Naive thymus-derived CD4-positive, alpha-beta T cell (primary cell): Measurements from ENCODE around the gene GLOD5. TPM values are rescaled to one million over a fixed set of nuclear protein-coding genes. Genes with fewer than 3 reads are reported as not detected.

Experiments used
- ATAC-seq: fragments of 150-1000 bp; cut with Tn5 transposase; 2 replicates; pipeline ENCODE4 v1.10.0; 2021; ENCODE audit warnings: mild to moderate bottlenecking, moderate library complexity
- CTCF ChIA-PET: fragments of 350-600 bp; sonication (Branson Sonifier 250); formaldehyde crosslinking; loops from one replicate; lab custom pipeline; 2021; ENCODE audit warnings: antibody characterized with exemption; lab: Charles Lee
- POLR2A ChIA-PET: fragments of 350-600 bp; sonication (Branson Sonifier 250); formaldehyde crosslinking; loops from one replicate; lab custom pipeline; 2021; ENCODE audit warnings: antibody characterized with exemption, inconsistent platforms; lab: Charles Lee
- DNase-seq, 9 donors: peaks; one replicate each; pipeline versions ENCODE4 v3.0.0 to v3.0.0-alpha.2; 2020 to 2022; ENCODE audit warnings: mixed read lengths in 1 of 9
- H3K27ac ChIP-seq: one replicate; pipeline ENCODE4 v1.7.0; 2013; ENCODE audit warnings: mild to moderate bottlenecking, low read depth, low read length, moderate library complexity
- H3K27me3 ChIP-seq, 2 donors: one replicate each; pipeline ENCODE4 v1.7.0; 2013; ENCODE audit warnings: low read length in 2 of 2, mild to moderate bottlenecking in 2 of 2, moderate library complexity in 2 of 2; ENCODE audit not compliant: control insufficient read depth in 2 of 2, insufficient read depth in 2 of 2
- H3K36me3 ChIP-seq, 3 experiments: 1 replicate in 2 of 3; 2 replicates in 1 of 3; pipeline ENCODE4 v1.7.0; 2013; ENCODE audit warnings: low read length in 3 of 3, mild to moderate bottlenecking in 3 of 3, moderate library complexity in 1 of 3; ENCODE audit not compliant: insufficient read depth in 3 of 3, control insufficient read depth in 2 of 3
- H3K4me1 ChIP-seq, 2 donors: one replicate each; pipeline ENCODE4 v1.7.0; 2013; ENCODE audit warnings: low read length in 2 of 2, mild to moderate bottlenecking in 2 of 2, moderate library complexity in 1 of 2; ENCODE audit not compliant: control insufficient read depth in 2 of 2, insufficient read depth in 2 of 2
- H3K4me3 ChIP-seq: 2 replicates; pipeline ENCODE4 v1.7.0; 2013; ENCODE audit warnings: mild to moderate bottlenecking, low read length
- H3K9me3 ChIP-seq, 3 experiments: 1 replicate in 2 of 3; 2 replicates in 1 of 3; pipeline ENCODE4 v1.7.0; 2013; ENCODE audit warnings: low read length in 3 of 3; ENCODE audit not compliant: control insufficient read depth in 2 of 3
- H3K27ac Mint-ChIP-seq, 9 donors: one replicate each; pipeline ENCODE4 v1.8.0; 2020 to 2022; ENCODE audit warnings: mixed read lengths in 9 of 9, mild to moderate bottlenecking in 8 of 9, moderate library complexity in 5 of 9, inconsistent platforms in 2 of 9
- H3K27me3 Mint-ChIP-seq, 5 donors: one replicate each; pipeline ENCODE4 v1.8.0; 2021 to 2022; ENCODE audit warnings: mixed read lengths in 5 of 5, mild to moderate bottlenecking in 1 of 5
- H3K36me3 Mint-ChIP-seq, 5 donors: one replicate each; pipeline ENCODE4 v1.8.0; 2020 to 2022; ENCODE audit warnings: mixed read lengths in 5 of 5, mild to moderate bottlenecking in 3 of 5, inconsistent platforms in 1 of 5
- H3K4me1 Mint-ChIP-seq, 7 donors: one replicate each; pipeline ENCODE4 v1.8.0; 2020 to 2022; ENCODE audit warnings: mixed read lengths in 7 of 7, mild to moderate bottlenecking in 3 of 7, inconsistent platforms in 1 of 7
- H3K4me3 Mint-ChIP-seq, 10 donors: one replicate each; pipeline ENCODE4 v1.8.0; 2020 to 2022; ENCODE audit warnings: mild to moderate bottlenecking in 10 of 10, mixed read lengths in 10 of 10, moderate library complexity in 6 of 10, inconsistent platforms in 2 of 10
- H3K9me3 Mint-ChIP-seq, 11 donors: one replicate each; pipeline ENCODE4 v1.8.0; 2020 to 2022; ENCODE audit warnings: mixed read lengths in 11 of 11, mild to moderate bottlenecking in 4 of 11, inconsistent platforms in 1 of 11, moderate library complexity in 1 of 11
- intact Hi-C, 2 donors: fragments of 100-400 bp; cut with micrococcal nuclease; formaldehyde crosslinking; loops; one replicate each; pipeline ENCODE4 v1.15.1; 2023
- polyA plus RNA-seq, 2 donors: library from polyadenylated mRNA; unstranded; fragments of 300-500 nt; fragmentation: Illumina TruSeq; gene quantifications; one replicate each; pipeline ENCODE4 v1.2.3, GENCODE V29; 2021
- total RNA-seq, 6 experiments: library from RNA in 5 of 6; stranded (reverse) in 5 of 6; gene quantifications; 1 replicate in 5 of 6; 2 replicates in 1 of 6; pipeline ENCODE4 v1.2.3 and lab custom pipeline; 2021 to 2026

Gene GLOD5
- total and polyA plus RNA-seq, 7 experiments from 2014 or later: not detected

DNA sequence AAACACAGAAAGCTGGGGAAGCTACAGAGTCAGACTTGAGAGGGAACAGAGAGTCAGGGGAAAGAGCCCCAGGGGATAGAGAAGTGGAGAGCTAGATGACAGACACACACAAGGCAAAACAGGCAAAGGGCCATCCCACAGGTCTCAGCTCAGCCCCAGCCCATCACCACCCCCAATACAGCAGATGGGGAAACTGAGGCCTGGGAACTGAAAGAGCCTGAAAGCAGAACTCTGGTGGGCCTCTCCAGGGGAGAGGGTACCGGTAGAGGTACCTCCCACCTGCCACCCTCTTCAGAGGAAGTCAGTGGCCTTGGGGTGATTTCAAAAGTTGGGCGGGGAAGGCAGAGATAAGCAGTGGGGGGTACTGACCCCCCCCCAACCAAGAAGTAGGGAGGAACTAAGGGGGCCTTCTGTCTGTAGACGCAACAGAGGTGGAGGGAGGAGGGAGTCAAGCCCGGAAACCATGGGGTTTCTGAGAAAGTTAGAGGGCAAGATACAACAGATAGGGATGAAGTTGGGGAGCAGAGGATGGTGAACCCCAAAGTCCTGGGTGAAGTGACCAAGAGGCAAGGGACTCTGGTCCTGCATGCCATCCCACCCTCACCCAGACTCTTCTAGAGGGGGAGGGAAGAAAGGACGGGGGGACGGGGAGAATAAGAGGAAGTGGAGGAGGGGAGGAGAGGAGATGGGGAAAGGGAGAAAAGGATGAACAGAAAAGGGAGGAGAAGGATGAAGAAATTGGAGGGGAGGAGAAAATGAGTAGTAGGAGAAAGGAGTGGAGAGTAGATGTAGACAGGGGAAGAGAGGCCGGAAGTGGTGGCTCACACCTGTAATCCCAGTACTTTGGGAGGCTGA, 28.0 kb downstream of the GLOD5 start:
- H3K36me3 Mint-ChIP-seq: no peaks in the 10 kb centered on the region
- H3K9me3 Mint-ChIP-seq: peaks cover 0 to 3% (median 0%) of the 10 kb centered on the region in 11 donors
- ChIA-PET POLR2A (no interaction called here), CTCF (no interaction called here)
- Histone ChIP-seq H3K27ac (no peak overlapping the region), H3K9me3 (no peaks in the 10 kb centered on the region), H3K4me3 (no peak overlapping the region), H3K36me3 (no peaks in the 10 kb centered on the region), H3K4me1 (no peaks in the 10 kb centered on the region), H3K27me3 (no peaks in the 10 kb centered on the region)
- no peak for DNase-seq
- H3K4me1 Mint-ChIP-seq: peaks cover 0 to 17% (median 12%) of the 10 kb centered on the region in 7 donors
- intact Hi-C loops: no loop called here
- H3K27me3 Mint-ChIP-seq: peaks cover 0 to 19% (median 0%) of the 10 kb centered on the region in 5 donors
- ATAC-seq: peak; percentile 72
- H3K27ac Mint-ChIP-seq: peak overlapping the region in 3 of 9 donors; percentile 32 to 63 (median 38)
- peak overlapping the region in 1 of 10 donors; percentile 38 for H3K4me3 Mint-ChIP-seq

DNA sequence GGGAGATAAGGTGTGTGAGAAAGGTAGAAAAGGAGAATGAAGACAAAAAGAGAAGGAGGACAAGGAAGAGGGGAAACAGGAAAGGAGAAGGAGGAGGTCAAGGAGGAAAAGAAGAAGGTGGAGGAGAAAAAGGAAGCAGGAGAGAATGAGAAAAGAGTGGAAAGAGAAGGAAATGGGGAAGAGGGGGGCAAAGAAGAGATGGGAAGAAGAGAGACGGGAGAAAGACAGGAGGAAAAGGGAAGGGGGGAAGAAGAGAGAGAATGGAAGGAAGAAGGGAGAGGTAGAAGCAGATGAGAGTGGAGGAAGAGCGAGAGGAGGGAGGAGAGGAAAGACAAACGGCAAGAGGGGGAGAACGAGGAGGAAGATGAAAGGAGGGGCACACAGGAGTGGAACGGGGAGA, 28.9 kb downstream of the GLOD5 start:
- no peak overlapping the region for H3K27ac ChIP-seq
- H3K4me3 Mint-ChIP-seq: peak overlapping the region in 1 of 10 donors; percentile 45
- no peaks in the 10 kb centered on the region for H3K36me3 Mint-ChIP-seq
- H3K27ac Mint-ChIP-seq: no peak overlapping the region
- H3K27me3 ChIP-seq: no peaks in the 10 kb centered on the region
- intact Hi-C loops: no loop called here
- H3K36me3 ChIP-seq: no peaks in the 10 kb centered on the region
- H3K4me3 ChIP-seq: no peak overlapping the region
- no peak for DNase-seq
- H3K9me3 ChIP-seq: no peaks in the 10 kb centered on the region
- no peaks in the 10 kb centered on the region for H3K4me1 ChIP-seq
- ChIA-PET CTCF (no interaction called here), POLR2A (no interaction called here)
- H3K27me3 Mint-ChIP-seq: peaks cover 0 to 19% (median 0%) of the 10 kb centered on the region in 5 donors
- peaks cover 0 to 17% (median 12%) of the 10 kb centered on the region in 7 donors for H3K4me1 Mint-ChIP-seq
- peaks cover 0 to 3% (median 0%) of the 10 kb centered on the region in 11 donors for H3K9me3 Mint-ChIP-seq
- no peak for ATAC-seq

DNA sequence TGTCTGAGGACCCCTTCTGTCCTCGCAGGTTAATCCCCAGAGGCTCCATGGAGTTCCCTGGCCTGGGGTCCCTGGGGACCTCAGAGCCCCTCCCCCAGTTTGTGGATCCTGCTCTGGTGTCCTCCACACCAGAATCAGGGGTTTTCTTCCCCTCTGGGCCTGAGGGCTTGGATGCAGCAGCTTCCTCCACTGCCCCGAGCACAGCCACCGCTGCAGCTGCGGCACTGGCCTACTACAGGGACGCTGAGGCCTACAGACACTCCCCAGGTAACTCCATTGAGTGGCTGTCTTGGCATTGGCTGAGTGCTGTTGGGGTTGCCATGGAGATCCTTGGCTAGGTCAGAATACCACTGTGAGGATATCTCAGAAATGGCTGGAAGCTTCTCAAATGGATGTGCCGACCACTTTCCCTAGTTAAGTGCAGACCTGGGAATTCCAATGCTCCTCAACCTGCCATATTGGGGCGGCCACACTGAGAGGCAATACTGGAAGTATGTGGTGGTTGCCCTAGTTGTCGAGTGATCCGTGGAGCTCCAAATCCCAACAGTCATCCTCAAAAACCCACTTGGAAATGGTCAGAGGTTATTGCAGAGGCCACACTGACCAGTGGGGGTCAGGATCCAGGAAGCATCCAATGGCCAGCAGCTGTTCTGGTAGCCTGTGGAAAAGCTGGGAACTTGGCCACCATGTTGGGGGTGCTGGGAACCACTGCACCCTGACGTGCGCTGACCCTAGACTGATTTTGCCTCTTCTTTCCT, 29.7 kb downstream of the GLOD5 start:
- Histone ChIP-seq H3K4me3 (no peak overlapping the region), H3K27ac (no peak overlapping the region), H3K36me3 (no peaks in the 10 kb centered on the region), H3K27me3 (no peaks in the 10 kb centered on the region), H3K4me1 (no peaks in the 10 kb centered on the region), H3K9me3 (no peaks in the 10 kb centered on the region)
- Mint-ChIP-seq H3K27ac (no peak overlapping the region), H3K27me3 (peaks cover 0 to 19% (median 0%) of the 10 kb centered on the region in 5 donors), H3K9me3 (peaks cover 0 to 3% (median 0%) of the 10 kb centered on the region in 11 donors), H3K36me3 (no peaks in the 10 kb centered on the region), H3K4me1 (peaks cover 0 to 17% (median 12%) of the 10 kb centered on the region in 7 donors), H3K4me3 (no peak overlapping the region)
- POLR2A ChIA-PET: interaction anchor here (1.5 kb wide), 1 partner anchor 10 kb away, joined by 4 read pairs; the partner anchor contains the start of gene HDAC6
- DNase-seq (no peak), ATAC-seq (no peak)
- intact Hi-C loops: no loop called here
- CTCF ChIA-PET: no interaction called here

DNA sequence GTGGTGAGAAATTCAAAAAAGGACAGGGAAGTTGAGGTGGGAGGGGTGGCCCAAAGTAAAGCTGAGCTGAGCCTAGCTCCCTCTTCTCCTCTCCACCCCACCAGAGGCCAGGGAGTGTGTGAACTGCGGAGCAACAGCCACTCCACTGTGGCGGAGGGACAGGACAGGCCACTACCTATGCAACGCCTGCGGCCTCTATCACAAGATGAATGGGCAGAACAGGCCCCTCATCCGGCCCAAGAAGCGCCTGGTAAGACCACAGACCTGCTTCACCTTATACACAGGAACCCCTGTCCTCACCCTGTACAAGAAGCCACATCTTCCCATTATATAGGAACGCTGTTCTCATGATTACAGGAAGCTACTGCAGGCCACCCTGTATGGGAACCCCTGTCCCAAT, 30.7 kb downstream of the GLOD5 start:
- Mint-ChIP-seq H3K27ac (no peak overlapping the region), H3K27me3 (peaks cover 0 to 14% (median 0%) of the 10 kb centered on the region in 5 donors), H3K4me1 (peaks cover 0 to 17% (median 12%) of the 10 kb centered on the region in 7 donors), H3K9me3 (peaks cover 0 to 3% (median 0%) of the 10 kb centered on the region in 11 donors), H3K36me3 (no peaks in the 10 kb centered on the region), H3K4me3 (no peak overlapping the region)
- H3K36me3 ChIP-seq: no peaks in the 10 kb centered on the region
- no peaks in the 10 kb centered on the region for H3K27me3 ChIP-seq
- no peaks in the 10 kb centered on the region for H3K4me1 ChIP-seq
- ChIA-PET POLR2A (interaction anchor here (1.5 kb wide), 1 partner anchor 9 kb away, joined by 4 read pairs; the partner anchor contains the start of gene HDAC6), CTCF (no interaction called here)
- no peaks in the 10 kb centered on the region for H3K9me3 ChIP-seq
- no peak overlapping the region for H3K4me3 ChIP-seq
- DNase-seq: no peak
- no peak overlapping the region for H3K27ac ChIP-seq
- no peak for ATAC-seq
- intact Hi-C loops: no loop called here

DNA sequence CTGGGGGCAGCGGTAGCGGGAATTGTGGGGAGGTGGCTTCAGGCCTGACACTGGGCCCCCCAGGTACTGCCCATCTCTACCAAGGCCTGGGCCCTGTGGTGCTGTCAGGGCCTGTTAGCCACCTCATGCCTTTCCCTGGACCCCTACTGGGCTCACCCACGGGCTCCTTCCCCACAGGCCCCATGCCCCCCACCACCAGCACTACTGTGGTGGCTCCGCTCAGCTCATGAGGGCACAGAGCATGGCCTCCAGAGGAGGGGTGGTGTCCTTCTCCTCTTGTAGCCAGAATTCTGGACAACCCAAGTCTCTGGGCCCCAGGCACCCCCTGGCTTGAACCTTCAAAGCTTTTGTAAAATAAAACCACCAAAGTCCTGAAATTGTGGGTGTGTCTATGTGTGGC, 32.4 kb downstream of the GLOD5 start:
- peaks cover 0 to 15% (median 8%) of the 10 kb centered on the region in 7 donors for H3K4me1 Mint-ChIP-seq
- Histone ChIP-seq H3K27ac (no peak overlapping the region), H3K4me1 (no peaks in the 10 kb centered on the region), H3K36me3 (no peaks in the 10 kb centered on the region), H3K4me3 (no peak overlapping the region), H3K9me3 (no peaks in the 10 kb centered on the region), H3K27me3 (no peaks in the 10 kb centered on the region)
- no peak overlapping the region for H3K27ac Mint-ChIP-seq
- intact Hi-C loops: no loop called here
- DNase-seq (no peak), ATAC-seq (no peak)
- no peaks in the 10 kb centered on the region for H3K36me3 Mint-ChIP-seq
- no peaks in the 10 kb centered on the region for H3K9me3 Mint-ChIP-seq
- POLR2A ChIA-PET: no interaction called here
- no peak overlapping the region for H3K4me3 Mint-ChIP-seq
- peaks cover 0 to 4% (median 0%) of the 10 kb centered on the region in 5 donors for H3K27me3 Mint-ChIP-seq
- CTCF ChIA-PET: no interaction called here

DNA sequence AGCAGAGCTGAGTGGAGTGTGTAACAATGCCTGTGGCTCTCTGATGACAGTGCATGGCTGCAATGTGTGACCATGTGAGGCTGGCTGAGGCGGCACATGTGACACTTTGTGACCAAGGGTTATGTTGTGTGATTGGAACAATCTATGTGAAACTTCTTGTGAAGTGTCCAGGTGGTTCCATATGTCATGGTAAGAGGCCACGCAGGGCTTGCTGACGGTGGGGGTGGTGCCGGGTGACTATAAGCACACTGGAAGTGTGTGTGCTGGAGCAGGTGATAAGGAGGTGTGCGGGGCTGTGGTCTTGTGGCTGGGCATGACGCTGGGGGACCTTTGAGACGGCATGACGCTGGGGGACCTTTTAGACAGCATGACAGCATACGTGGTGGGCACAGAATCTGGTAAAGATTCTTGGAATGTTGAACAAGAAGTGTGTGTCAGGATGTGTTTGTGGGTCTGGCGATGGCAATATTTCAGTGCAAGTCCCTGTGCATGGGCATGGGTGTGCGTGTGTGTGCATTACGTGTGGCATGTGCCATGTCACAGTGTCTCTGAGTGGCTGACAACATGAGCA, 32.9 kb downstream of the GLOD5 start:
- Histone ChIP-seq H3K27me3 (no peaks in the 10 kb centered on the region), H3K9me3 (no peaks in the 10 kb centered on the region), H3K4me1 (no peaks in the 10 kb centered on the region), H3K36me3 (no peaks in the 10 kb centered on the region), H3K27ac (no peak overlapping the region), H3K4me3 (no peak overlapping the region)
- no peak overlapping the region for H3K27ac Mint-ChIP-seq
- peaks cover 0 to 4% (median 0%) of the 10 kb centered on the region in 5 donors for H3K27me3 Mint-ChIP-seq
- ATAC-seq: no peak
- no peak overlapping the region for H3K4me3 Mint-ChIP-seq
- POLR2A ChIA-PET: no interaction called here
- peaks cover 0 to 12% (median 3%) of the 10 kb centered on the region in 7 donors for H3K4me1 Mint-ChIP-seq
- no peaks in the 10 kb centered on the region for H3K9me3 Mint-ChIP-seq
- H3K36me3 Mint-ChIP-seq: no peaks in the 10 kb centered on the region
- no peak for DNase-seq
- intact Hi-C loops: no loop called here
- CTCF ChIA-PET: no interaction called here
